AG08395 (cell line): ENCODE data around the gene STYXL2.

Source experiments
- DNase-seq: peaks from one replicate; pipeline ENCODE4 v3.0.0; 2012; ENCODE audit warnings: mixed read lengths, low spot score

The STYXL2 gene

GRCh38 chr1:167093846-167094516 lies at the start of gene STYXL2:
Gene STYXL2 (plus strand): TSS chr1:167094075. CDS start chr1:167094850, 775 bp downstream.
- DNase-seq: no peak

- DNase-seq: no peak
Measured at GRCh38 chr1:167051907-167052306, 42.0 kb upstream of the STYXL2 start.

- DNase-seq: no peak
Measured at GRCh38 chr1:167052389-167052788, 41.5 kb upstream of the STYXL2 start.

- no peak for DNase-seq
Measured at GRCh38 chr1:167054531-167054930, 39.3 kb upstream of the STYXL2 start.

- no peak for DNase-seq
Measured at GRCh38 chr1:167054946-167055630, 38.8 kb upstream of the STYXL2 start.

- DNase-seq: no peak
Measured at GRCh38 chr1:167056529-167057231, 37.2 kb upstream of the STYXL2 start.

- DNase-seq: peak; percentile 16
Measured at GRCh38 chr1:167057241-167057688, 36.6 kb upstream of the STYXL2 start.

GRCh38 chr1:167059045-167059808 lies 34.6 kb upstream of the STYXL2 start:
- DNase-seq: peak; percentile 65

GRCh38 chr1:167059809-167060107 lies 34.1 kb upstream of the STYXL2 start:
- DNase-seq: no peak

- peak; percentile 25 for DNase-seq
Measured at GRCh38 chr1:167060141-167061072, 33.5 kb upstream of the STYXL2 start.

GRCh38 chr1:167061073-167061464 lies 32.8 kb upstream of the STYXL2 start:
- DNase-seq: no peak

- no peak for DNase-seq
Measured at GRCh38 chr1:167064621-167065020, 29.3 kb upstream of the STYXL2 start.

- no peak for DNase-seq
Measured at GRCh38 chr1:167065471-167065870, 28.4 kb upstream of the STYXL2 start.

GRCh38 chr1:167066333-167067122 lies 27.3 kb upstream of the STYXL2 start:
- DNase-seq: peak; percentile 85

- DNase-seq: no peak
Measured at GRCh38 chr1:167067904-167068303, 26.0 kb upstream of the STYXL2 start.

- DNase-seq: no peak
Measured at GRCh38 chr1:167068761-167069160, 25.1 kb upstream of the STYXL2 start.

- no peak for DNase-seq
Measured at GRCh38 chr1:167071286-167071685, 22.6 kb upstream of the STYXL2 start.

GRCh38 chr1:167076136-167076710 lies 17.7 kb upstream of the STYXL2 start:
- DNase-seq: no peak

- DNase-seq: no peak
Measured at GRCh38 chr1:167077128-167077867, 16.6 kb upstream of the STYXL2 start.

- DNase-seq: no peak
Measured at GRCh38 chr1:167077868-167078210, 16.0 kb upstream of the STYXL2 start.
